Stimulated activated CD4-positive, alpha-beta T cell treated with anti-CD3 and anti-CD28 coated beads, Interleukin-15, amount 100 ng/mL, for 1 hour (primary cell): Measurements from ENCODE around the gene METTL27.
"Not testable (repeated sequence)": the region's sequence is repeated elsewhere in the genome, so short reads cannot be mapped to it uniquely, and the experiment has no call there.

Experiments
- DNase-seq, 2 donors: peaks; one replicate each; pipeline ENCODE4 v3.0.0-alpha.2; 2020; ENCODE audit warnings: low read depth in 1 of 2, low spot score in 1 of 2

The METTL27 gene

DNA sequence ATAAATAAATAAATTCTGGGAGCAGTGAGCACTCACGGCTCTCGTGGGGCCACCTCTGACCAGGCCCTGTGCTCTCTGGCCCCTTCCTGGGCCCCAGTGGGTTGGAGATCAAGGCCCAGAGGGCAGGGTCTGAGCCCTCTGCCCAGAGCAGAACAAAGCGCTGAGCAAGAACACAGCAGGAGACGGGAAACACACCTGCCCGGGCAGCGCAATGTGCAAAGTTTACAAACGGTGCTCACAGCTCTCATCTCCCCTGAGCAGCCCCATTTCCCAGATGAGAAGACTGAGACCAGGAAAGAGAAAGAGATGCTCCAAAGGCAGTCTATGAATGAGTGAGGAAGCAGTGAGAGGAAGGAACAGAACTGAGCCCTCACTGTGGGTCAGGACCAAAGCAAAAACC, 3.0 kb downstream of the METTL27 start:
- no peak for DNase-seq

DNA sequence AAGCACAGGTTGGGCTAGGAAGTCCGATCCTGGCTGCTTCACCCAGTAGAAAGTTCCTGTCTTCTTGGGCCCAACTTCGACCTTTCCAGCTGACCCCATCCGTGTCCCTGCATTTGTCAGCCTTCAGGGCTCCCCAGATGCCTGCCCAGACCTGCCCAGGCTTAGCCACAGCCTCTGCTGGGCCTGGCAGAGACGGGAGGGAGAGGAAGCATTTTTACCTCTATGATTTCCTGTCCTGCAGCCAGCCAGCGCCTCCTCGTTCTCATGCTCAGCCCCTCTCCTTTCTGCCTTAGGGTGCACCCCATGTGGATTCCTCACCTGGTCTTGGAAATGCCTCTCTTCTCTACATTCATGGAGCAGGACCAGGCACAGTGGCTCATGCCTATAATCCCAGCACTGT, 3.7 kb downstream of the METTL27 start:
- no peak for DNase-seq

DNA sequence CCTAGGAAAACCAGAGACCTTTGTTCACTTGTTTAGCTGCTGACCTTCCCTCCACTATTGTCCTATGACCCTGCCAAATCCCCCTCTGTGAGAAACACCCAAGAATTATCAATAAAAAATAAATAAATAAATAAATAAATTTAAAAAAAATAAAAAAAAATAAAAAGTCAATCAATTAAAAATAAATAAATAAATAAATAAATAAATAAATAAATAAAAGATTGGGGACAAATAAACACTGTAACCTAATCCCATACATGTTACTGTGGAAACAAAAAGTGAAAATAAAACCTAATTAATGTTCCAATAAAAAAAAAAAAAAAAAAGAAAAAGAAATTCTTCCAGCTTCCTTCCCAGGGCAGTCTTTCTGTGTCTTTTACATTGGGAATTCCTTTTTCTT, 5.1 kb downstream of the METTL27 start:
- not testable (repeated sequence) for DNase-seq

DNA sequence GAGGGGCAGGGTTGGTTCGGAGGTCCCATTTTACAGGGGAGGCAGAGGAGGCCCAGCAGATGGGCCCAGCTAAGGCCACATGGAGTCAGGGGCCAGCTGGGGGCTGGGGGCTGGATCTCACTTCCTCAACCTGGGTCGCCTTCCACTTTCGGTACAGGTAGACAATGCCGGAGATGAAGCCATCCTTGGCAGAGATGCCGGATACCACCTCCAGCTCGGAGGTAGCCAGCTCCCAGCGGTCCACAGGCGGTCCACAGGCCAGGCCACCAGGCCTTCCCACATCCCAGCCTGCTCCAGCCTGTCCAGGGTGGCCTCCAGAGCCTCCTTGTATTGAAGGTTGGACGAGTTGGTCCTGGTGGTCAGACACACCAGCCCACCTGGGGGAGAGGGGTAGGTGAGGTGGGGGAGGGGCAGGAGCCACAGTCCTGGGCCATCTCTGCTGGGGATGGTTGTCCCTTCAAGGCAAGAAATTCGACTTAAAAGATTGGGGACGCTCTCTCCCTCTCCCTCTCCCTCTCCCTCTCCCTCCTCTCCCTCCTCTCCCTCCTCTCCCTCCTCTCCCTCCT, 7.6 kb downstream of the METTL27 start:
- no peak for DNase-seq

DNA sequence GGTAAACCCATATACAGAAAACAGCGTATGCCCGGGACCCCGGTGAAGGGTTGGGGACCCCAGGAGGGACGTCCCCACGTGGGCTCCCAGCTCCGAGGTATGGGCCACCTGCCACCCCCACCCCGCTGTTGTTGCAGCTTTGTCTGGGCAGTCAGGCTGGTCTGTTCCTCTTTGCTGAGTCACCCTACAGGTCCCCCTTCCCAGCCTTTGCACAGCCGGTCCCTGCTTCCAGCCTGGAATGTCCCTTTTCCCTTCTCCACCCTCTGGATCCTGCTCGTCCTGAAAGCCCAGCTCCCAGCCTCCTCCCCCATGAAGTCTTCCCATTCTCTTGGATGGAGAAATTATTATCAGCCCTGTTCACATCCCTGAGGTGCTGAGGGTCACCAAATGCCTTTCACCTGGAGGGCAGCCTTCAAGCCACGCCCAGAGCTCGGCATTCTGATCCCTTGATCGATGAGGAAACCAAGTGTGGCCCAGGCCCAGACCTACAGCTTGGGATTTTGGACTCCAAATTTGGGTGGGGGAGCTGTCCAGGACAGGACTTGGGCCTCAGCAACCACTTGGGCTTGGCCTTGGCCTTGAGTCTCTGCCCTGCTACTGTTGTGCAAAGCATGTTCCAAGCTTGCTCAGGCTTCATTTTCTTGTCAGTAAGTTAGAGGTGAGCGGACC, 8.9 kb downstream of the METTL27 start:
- DNase-seq = no peak

DNA sequence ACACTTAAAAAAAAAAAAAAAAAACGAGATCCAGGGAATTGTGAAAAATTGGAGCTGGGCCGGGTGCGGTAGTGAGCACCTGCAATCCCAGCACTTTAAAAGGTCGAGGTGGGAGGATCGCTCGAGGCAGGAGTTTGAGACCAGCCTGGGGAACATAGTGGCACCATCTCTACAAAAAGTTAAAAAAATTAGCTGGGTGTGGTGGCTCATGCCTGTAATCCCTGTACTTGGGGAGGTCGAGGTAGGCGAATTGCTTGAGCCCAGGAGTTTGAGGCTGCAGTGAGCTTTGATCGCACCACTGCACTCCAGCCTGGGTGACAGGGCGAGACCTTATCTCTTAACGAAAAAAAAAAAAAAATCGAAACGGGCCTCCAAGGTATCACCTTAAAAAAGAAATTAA, 9.5 kb downstream of the METTL27 start:
- no peak for DNase-seq

GRCh38 chr7:73831834-73832651, 10.3 kb downstream of the METTL27 start:
- DNase-seq = no peak

GRCh38 chr7:73831584-73831833, 10.8 kb downstream of the METTL27 start:
- DNase-seq = no peak

- no peak for DNase-seq
Measured at GRCh38 chr7:73830681-73831583, 11.4 kb downstream of the METTL27 start, which contains the start of gene CLDN4. TSS of gene CLDN4 (plus strand) at chr7:73830996. CDS start at chr7:73831202, 206 bp downstream.

- no peak for DNase-seq
Measured at GRCh38 chr7:73829921-73830680, 12.2 kb downstream of the METTL27 start.

DNA sequence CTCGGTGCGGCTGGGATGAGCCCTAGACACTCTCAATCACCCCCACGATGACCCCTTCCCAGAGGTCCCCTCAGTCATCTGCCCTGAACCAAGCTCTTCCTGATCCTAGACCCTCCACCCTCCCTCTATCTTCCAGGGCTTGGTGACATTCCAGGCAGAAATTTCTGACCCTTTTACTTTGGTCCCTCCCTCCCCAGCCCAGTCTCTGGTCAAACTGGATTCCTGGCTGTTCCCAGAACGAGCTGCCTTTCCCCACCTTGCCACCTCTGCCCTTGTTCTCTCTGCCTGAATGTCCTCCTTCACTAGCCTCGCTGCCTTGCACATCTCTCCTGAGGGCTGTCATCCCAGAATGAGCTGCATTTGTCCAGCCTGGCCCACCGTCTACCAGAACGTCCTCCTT, 12.8 kb downstream of the METTL27 start:
- no peak for DNase-seq

GRCh38 chr7:73828972-73829371, 13.3 kb downstream of the METTL27 start:
- no peak for DNase-seq

- DNase-seq = no peak
Measured at GRCh38 chr7:73828107-73828803, 14.1 kb downstream of the METTL27 start.

DNA sequence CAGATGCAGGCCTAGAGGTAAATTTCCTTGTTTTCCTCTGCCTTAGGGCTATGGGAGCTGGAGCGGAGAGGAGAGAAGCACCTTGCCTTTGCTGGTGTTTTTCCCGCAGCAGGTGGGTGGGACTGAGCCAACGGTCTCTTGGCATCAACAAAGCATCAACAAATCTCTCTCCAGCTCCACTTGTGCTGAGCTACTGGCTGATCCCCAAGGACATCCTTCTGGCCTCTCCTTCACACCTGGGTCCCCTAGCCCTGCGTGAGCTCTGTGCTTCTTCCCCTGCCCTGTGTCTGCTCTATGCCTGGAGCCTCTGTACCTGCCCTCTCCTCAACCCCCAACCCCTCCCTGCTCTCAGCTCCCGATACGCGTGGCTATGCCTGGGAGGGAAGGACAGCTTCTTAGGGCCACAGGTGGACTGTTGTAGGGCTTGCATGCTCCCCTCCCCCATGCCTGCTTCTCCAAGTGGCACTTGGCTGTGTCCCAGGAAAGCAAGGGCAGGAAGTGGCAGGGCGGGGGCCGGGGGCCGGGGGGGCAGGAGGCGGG, 14.7 kb downstream of the METTL27 start:
- DNase-seq = no peak

DNA sequence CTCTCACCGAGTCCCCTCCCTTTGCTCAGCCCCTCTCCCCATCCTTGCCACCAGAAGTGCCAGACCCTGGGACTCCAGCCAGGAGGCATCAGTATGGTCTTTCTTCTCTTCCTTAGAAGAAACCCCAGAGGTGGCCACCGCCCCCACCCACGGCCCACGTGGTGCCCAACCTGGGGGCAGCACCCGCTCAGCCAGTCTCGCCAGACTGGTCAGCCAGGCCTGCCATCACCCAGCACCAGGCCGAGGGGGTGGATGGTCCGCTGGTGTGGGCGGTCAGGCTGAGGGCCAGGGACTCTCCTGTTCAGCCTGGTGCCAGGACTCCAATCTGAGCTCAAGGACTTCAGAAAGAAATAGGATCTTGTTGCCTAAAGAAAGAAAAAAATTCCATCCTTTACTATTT, 17.3 kb downstream of the METTL27 start:
- no peak for DNase-seq

- DNase-seq = no peak
Measured at GRCh38 chr7:73823873-73824592, 18.3 kb downstream of the METTL27 start.

DNA sequence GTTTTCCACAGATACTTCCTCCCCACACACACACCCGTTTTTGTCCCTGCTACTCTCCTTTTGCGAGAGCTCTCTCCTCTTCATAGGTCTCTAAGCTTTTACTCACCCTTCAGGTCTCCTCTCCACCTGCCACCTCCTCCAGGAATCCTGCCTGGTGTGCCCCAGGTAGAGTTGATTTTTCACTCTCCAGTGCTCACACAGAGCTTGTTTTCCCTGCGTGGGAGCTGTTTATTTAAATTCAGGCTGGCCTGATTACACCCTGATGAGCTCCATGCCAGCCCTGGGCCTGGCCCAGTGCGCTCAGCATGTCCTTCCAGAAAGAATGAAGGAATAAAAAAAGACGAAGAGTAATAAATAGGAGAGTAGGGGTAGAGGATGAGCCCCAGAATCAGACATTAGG, 19.1 kb downstream of the METTL27 start:
- DNase-seq = no peak

- DNase-seq = no peak
Measured at GRCh38 chr7:73822319-73823173, 19.8 kb downstream of the METTL27 start.
